ENCODE results near the gene OR2H1.

Gene OR2H1

GRCh38 chr6:29486577-29486976 lies 29.6 kb downstream of the OR2H1 start:
- no peak for DNase-seq

- DNase-seq, result no peak
Measured at GRCh38 chr6:29487131-29487530, 30.2 kb downstream of the OR2H1 start.

- DNase-seq, result no peak
Measured at GRCh38 chr6:29487660-29488059, 30.7 kb downstream of the OR2H1 start, which contains the start of gene MAS1L. TSS of gene MAS1L (minus strand) at chr6:29487956. CDS start at chr6:29487902, 54 bp downstream.

- no peak for DNase-seq
Measured at GRCh38 chr6:29488874-29489273, 31.9 kb downstream of the OR2H1 start.

- DNase-seq, result no peak
Measured at GRCh38 chr6:29489286-29489685, 32.3 kb downstream of the OR2H1 start.

GRCh38 chr6:29490055-29490454 lies 33.1 kb downstream of the OR2H1 start:
- no peak for DNase-seq

GRCh38 chr6:29490552-29490951 lies 33.6 kb downstream of the OR2H1 start:
- no peak for DNase-seq

- DNase-seq, result no peak
Measured at GRCh38 chr6:29491574-29491973, 34.6 kb downstream of the OR2H1 start.

- no peak for DNase-seq
Measured at GRCh38 chr6:29493261-29493660, 36.3 kb downstream of the OR2H1 start.

- no peak for DNase-seq
Measured at GRCh38 chr6:29494131-29494530, 37.2 kb downstream of the OR2H1 start.

- no peak for DNase-seq
Measured at GRCh38 chr6:29495571-29495970, 38.6 kb downstream of the OR2H1 start.

GRCh38 chr6:29496961-29497360 lies 40.0 kb downstream of the OR2H1 start:
- DNase-seq, result no peak

GRCh38 chr6:29499704-29500103 lies 42.7 kb downstream of the OR2H1 start:
- DNase-seq, result no peak

- no peak for DNase-seq
Measured at GRCh38 chr6:29500594-29500993, 43.6 kb downstream of the OR2H1 start.

GRCh38 chr6:29501106-29501505 lies 44.2 kb downstream of the OR2H1 start:
- no peak for DNase-seq

GRCh38 chr6:29502181-29502580 lies 45.2 kb downstream of the OR2H1 start:
- DNase-seq, result no peak

- no peak for DNase-seq
Measured at GRCh38 chr6:29502597-29502996, 45.6 kb downstream of the OR2H1 start.

- DNase-seq, result no peak
Measured at GRCh38 chr6:29504961-29505360, 48.0 kb downstream of the OR2H1 start.

GRCh38 chr6:29505808-29506207 lies 48.9 kb downstream of the OR2H1 start:
- DNase-seq, result no peak

- no peak for DNase-seq
Measured at GRCh38 chr6:29506446-29507067, 49.6 kb downstream of the OR2H1 start.

- DNase-seq, result no peak
Measured at GRCh38 chr6:29507319-29507718, 50.4 kb downstream of the OR2H1 start.

- no peak for DNase-seq
Measured at GRCh38 chr6:29509239-29509638, 52.3 kb downstream of the OR2H1 start.

- DNase-seq, result no peak
Measured at GRCh38 chr6:29509711-29510110, 52.8 kb downstream of the OR2H1 start.

- no peak for DNase-seq
Measured at GRCh38 chr6:29510202-29510601, 53.2 kb downstream of the OR2H1 start.

GRCh38 chr6:29510746-29511300 lies 53.9 kb downstream of the OR2H1 start:
- DNase-seq, result no peak

All from CD4-positive, alpha-beta T cell treated with Interleukin-15 for 1 hour (primary cell).